ENCODE results near the gene UGT2A2. TPM values are rescaled to one million over a fixed set of nuclear protein-coding genes. Genes with fewer than 3 reads are reported as not detected.
A peak's percentile ranks its signal among the peaks of the same experiment; 100 is the strongest.

Gene UGT2A2
- total RNA-seq (2014; rRNA removed; shearing (Covaris generic)): not detected in 2 replicates
- polyA plus RNA-seq (2016; fragmentation: Nextera tagmentation; extraction: Ambion mirVana): not detected in 2 replicates
- long read RNA-seq: 0 reads

- Mint-ChIP-seq H3K4me3 (no peak within 1 kb of the TSS), H3K27me3 (ENCODE audit: insufficient read depth, low read depth, poor library complexity) (peaks cover 1% of the 10 kb centered on the region), H3K4me1 (peaks cover 8% of the 10 kb centered on the region; the same call in 2 of the 3 replicates), H3K36me3 (ENCODE audit: low read depth) (no peaks in the 10 kb centered on the region), H3K9me3 (no peaks in the 10 kb centered on the region), H3K27ac (peak within 1 kb of the TSS; percentile 55; the same call in 1 of the 2 replicates)
- TF ChIP-seq NANOG (IDR thresholded peaks at IDR 0.05; ENCODE audit: borderline replicate concordance) (no peak), POLR2AphosphoS5 (IDR thresholded peaks at IDR 0.05; ENCODE audit: low read depth) (no peak), EZH2phosphoT487 (IDR thresholded peaks at IDR 0.05; ENCODE audit: unreplicated experiment) (no peak), REST (IDR thresholded peaks at IDR 0.05; ENCODE audit: unreplicated experiment) (no peak), STAT1 (IDR thresholded peaks at IDR 0.05; ENCODE audit: unreplicated experiment) (no peak), CREB1 (CRISPR knock-in tag; IDR thresholded peaks at IDR 0.05; ENCODE audit: low read depth) (no peak), EZH2 (IDR thresholded peaks at IDR 0.05; ENCODE audit: low read depth, unreplicated experiment) (no peak)
- Histone ChIP-seq H4K20me1 (replicated peaks; ENCODE audit: insufficient read depth) (no peaks in the 10 kb centered on the region), H3K36me3 (ENCODE audit: insufficient read depth) (no peaks in the 10 kb centered on the region), H3K4me1 (ENCODE audit: insufficient read depth) (no peaks in the 10 kb centered on the region), H3K4me2 (no peak within 1 kb of the TSS), H3K27me3 (ENCODE audit: insufficient read depth) (no peaks in the 10 kb centered on the region), H3K79me2 (replicated peaks; ENCODE audit: insufficient read depth) (no peaks in the 10 kb centered on the region), H3K4me3 (no peak within 1 kb of the TSS), H3K27ac (ENCODE audit: low read depth) (no peak within 1 kb of the TSS), H2AFZ (no peak within 1 kb of the TSS), H3F3A (replicated peaks; ENCODE audit: low read depth) (no peaks in the 10 kb centered on the region), H3K9me2 (ENCODE audit: insufficient read depth) (no peaks in the 10 kb centered on the region)
- DNase-seq (ENCODE audit: low spot score): no peak
- no peak for ATAC-seq
Measured at GRCh38 chr4:69639542-69639941, at the start of gene UGT2A2. TSS of gene UGT2A2 (minus strand) at chr4:69639642. CDS start at chr4:69639640, 2 bp downstream.

DNA sequence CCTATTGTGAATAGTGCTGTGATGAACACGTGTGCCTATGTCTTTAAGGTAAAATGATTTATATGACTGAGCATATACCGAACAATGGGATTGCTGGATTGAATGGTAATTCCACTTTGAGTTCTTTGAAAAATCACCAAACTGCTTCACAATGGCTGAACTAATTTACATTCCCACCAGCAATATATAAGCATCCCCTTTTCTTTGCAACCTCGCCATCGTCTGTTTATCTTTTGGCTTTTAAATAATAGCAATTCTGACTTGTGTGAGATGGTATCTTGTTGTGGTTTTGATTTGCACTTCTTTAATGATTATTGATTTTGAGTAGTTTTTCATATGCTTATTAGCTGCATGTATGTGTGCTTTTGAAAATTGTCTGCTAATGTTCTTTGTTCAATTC, 45.4 kb upstream of the UGT2A2 start:
- Histone ChIP-seq H3K4me2 (no peak overlapping the region), H3K4me1 (ENCODE audit: insufficient read depth) (no peaks in the 10 kb centered on the region), H3K36me3 (ENCODE audit: insufficient read depth) (no peaks in the 10 kb centered on the region; the same call in 1 of the 2 replicates), H3K27me3 (ENCODE audit: insufficient read depth) (no peaks in the 10 kb centered on the region), H3K9me2 (ENCODE audit: insufficient read depth) (no peaks in the 10 kb centered on the region), H4K20me1 (replicated peaks; ENCODE audit: insufficient read depth) (no peaks in the 10 kb centered on the region), H2AFZ (no peak overlapping the region), H3F3A (replicated peaks; ENCODE audit: low read depth) (no peaks in the 10 kb centered on the region), H3K4me3 (no peak overlapping the region), H3K27ac (ENCODE audit: low read depth) (no peak overlapping the region), H3K79me2 (replicated peaks; ENCODE audit: insufficient read depth) (no peaks in the 10 kb centered on the region)
- ATAC-seq (no peak), DNase-seq (ENCODE audit: low spot score) (no peak)
- H3K4me3 Mint-ChIP-seq: no peak overlapping the region
- H3K9me3 Mint-ChIP-seq: no peaks in the 10 kb centered on the region
- H3K36me3 Mint-ChIP-seq (ENCODE audit: low read depth): no peaks in the 10 kb centered on the region
- no peaks in the 10 kb centered on the region for H3K4me1 Mint-ChIP-seq
- H3K27ac Mint-ChIP-seq: no peak overlapping the region
- H3K27me3 Mint-ChIP-seq (ENCODE audit: insufficient read depth, low read depth, poor library complexity): peaks cover 2% of the 10 kb centered on the region
- TF ChIP-seq REST (IDR thresholded peaks at IDR 0.05; ENCODE audit: unreplicated experiment): no peak
- no peak for TF ChIP-seq STAT1 (IDR thresholded peaks at IDR 0.05; ENCODE audit: unreplicated experiment)
- TF ChIP-seq ZNF331 (CRISPR knock-in tag; IDR thresholded peaks at IDR 0.05; ENCODE audit: low read depth): no peak
- no peak for TF ChIP-seq ETS1 (IDR thresholded peaks at IDR 0.05)
- no peak for TF ChIP-seq POLR2AphosphoS5 (IDR thresholded peaks at IDR 0.05; ENCODE audit: low read depth)
- no peak for TF ChIP-seq NANOG (IDR thresholded peaks at IDR 0.05; ENCODE audit: borderline replicate concordance)
- TF ChIP-seq CREB1 (CRISPR knock-in tag; IDR thresholded peaks at IDR 0.05; ENCODE audit: low read depth): no peak
- no peak for TF ChIP-seq ZNF114 (CRISPR knock-in tag; IDR thresholded peaks at IDR 0.05)
- no peak for TF ChIP-seq EZH2 (IDR thresholded peaks at IDR 0.05; ENCODE audit: low read depth, unreplicated experiment)
- no peak for TF ChIP-seq JUNB (IDR thresholded peaks at IDR 0.05; ENCODE audit: unreplicated experiment)
- TF ChIP-seq, protein P1, sequence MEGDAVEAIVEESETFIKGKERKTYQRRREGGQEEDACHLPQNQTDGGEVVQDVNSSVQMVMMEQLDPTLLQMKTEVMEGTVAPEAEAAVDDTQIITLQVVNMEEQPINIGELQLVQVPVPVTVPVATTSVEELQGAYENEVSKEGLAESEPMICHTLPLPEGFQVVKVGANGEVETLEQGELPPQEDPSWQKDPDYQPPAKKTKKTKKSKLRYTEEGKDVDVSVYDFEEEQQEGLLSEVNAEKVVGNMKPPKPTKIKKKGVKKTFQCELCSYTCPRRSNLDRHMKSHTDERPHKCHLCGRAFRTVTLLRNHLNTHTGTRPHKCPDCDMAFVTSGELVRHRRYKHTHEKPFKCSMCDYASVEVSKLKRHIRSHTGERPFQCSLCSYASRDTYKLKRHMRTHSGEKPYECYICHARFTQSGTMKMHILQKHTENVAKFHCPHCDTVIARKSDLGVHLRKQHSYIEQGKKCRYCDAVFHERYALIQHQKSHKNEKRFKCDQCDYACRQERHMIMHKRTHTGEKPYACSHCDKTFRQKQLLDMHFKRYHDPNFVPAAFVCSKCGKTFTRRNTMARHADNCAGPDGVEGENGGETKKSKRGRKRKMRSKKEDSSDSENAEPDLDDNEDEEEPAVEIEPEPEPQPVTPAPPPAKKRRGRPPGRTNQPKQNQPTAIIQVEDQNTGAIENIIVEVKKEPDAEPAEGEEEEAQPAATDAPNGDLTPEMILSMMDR (conservative IDR thresholded peaks at IDR 0.05; ENCODE audit: low read depth in 2 of 2): no peak
